GM19452 (cell line): Measurements from ENCODE around the gene POLG.

Source experiments
- ATAC-seq: cut with Tn5 transposase; IDR thresholded peaks from one replicate; pipeline ENCODE4 v1.9.1; 2021; ENCODE audit not compliant: unreplicated experiment

Gene POLG

GRCh38 chr15:89327113-89327512 lies 7.5 kb downstream of the POLG start:
- no peak for ATAC-seq

GRCh38 chr15:89326316-89326715 lies 8.3 kb downstream of the POLG start:
- no peak for ATAC-seq

- no peak for ATAC-seq
These were observed 9.4 kb downstream of the POLG start for GRCh38 chr15:89325039-89325803.

GRCh38 chr15:89323825-89324224 lies 10.8 kb downstream of the POLG start:
- no peak for ATAC-seq

- ATAC-seq: no peak
These were observed 11.8 kb downstream of the POLG start for GRCh38 chr15:89322822-89323221.

- no peak for ATAC-seq
These were observed 12.9 kb downstream of the POLG start for GRCh38 chr15:89321521-89322410.

- no peak for ATAC-seq
These were observed 14.4 kb downstream of the POLG start for GRCh38 chr15:89320200-89320599.

GRCh38 chr15:89319678-89320077 lies 14.9 kb downstream of the POLG start:
- ATAC-seq: no peak

GRCh38 chr15:89317186-89317720 lies 17.4 kb downstream of the POLG start:
- no peak for ATAC-seq

GRCh38 chr15:89316504-89316903 lies 18.1 kb downstream of the POLG start:
- ATAC-seq: no peak

GRCh38 chr15:89315375-89315929 lies 19.2 kb downstream of the POLG start:
- no peak for ATAC-seq

- no peak for ATAC-seq
These were observed 24.6 kb downstream of the POLG start for GRCh38 chr15:89309993-89310392.

GRCh38 chr15:89308236-89308635 lies 26.4 kb downstream of the POLG start:
- ATAC-seq: no peak

GRCh38 chr15:89307791-89308190 lies 26.8 kb downstream of the POLG start:
- ATAC-seq: no peak

- ATAC-seq: no peak
These were observed 27.5 kb downstream of the POLG start for GRCh38 chr15:89307046-89307587.

- no peak for ATAC-seq
These were observed 29.2 kb downstream of the POLG start for GRCh38 chr15:89305395-89305794.

GRCh38 chr15:89303986-89304385 lies 30.6 kb downstream of the POLG start:
- ATAC-seq: no peak

GRCh38 chr15:89301304-89302089 lies 33.1 kb downstream of the POLG start:
- ATAC-seq: no peak

- no peak for ATAC-seq
These were observed 34.7 kb downstream of the POLG start for GRCh38 chr15:89299896-89300295.

- no peak for ATAC-seq
These were observed 41.6 kb downstream of the POLG start for GRCh38 chr15:89293012-89293411.
